NCI-H2081 treated with DMSO at 0.1 percent for 48 hours (cell line): ENCODE data around the gene CLMN.
"Not testable (repeated sequence)": the region's sequence is repeated elsewhere in the genome, so short reads cannot be mapped to it uniquely, and the experiment has no call there.

Experiments
- DNase-seq: peaks from one replicate; lab custom pipeline; 2025; lab: John Stamatoyannopoulos, UW

CLMN gene

DNA sequence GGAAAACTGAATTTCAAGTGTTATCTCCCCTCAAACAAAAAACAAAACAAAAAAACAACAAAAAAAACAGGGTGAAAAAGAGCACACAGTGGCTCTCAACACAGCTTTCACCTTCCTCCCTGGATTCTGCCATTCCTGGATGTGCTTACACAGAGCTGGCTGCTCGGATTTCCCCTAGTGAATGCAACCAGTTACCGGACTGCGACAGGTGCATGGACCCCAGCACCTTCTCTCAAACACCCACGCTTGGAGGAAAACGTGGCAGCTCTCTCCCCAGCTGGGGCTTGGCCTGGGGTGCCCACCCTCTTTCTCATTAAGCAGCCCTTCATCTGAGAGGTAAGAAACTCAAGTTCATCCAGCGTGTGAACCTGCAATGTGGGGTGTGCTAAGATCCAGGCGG is 128.9 kb downstream of the CLMN start:
- DNase-seq = no peak

DNA sequence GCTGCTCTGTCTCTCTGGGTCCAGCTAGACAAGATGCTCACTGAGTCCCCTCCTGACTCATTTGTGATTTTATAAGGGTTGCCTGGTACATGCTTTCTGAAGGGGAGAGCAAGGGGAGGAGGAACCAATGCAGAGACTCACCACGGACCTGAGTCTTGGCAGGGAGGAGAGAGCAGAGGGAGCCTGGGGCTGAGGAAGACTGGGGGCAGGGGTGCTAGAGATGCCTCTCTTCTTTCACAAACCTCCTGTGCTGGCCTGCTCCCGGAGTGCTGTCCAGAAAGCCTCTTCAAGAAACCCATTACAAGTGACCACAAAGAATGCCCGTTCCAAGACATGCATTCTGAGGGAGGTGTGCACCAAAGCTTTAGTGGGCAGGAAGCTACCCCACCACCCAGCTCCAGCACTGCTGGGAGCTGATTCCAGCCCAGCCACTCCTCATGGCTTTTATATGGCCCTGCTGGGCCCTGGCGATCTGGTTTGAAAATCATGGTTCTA is 129.3 kb downstream of the CLMN start:
- DNase-seq = no peak

DNA sequence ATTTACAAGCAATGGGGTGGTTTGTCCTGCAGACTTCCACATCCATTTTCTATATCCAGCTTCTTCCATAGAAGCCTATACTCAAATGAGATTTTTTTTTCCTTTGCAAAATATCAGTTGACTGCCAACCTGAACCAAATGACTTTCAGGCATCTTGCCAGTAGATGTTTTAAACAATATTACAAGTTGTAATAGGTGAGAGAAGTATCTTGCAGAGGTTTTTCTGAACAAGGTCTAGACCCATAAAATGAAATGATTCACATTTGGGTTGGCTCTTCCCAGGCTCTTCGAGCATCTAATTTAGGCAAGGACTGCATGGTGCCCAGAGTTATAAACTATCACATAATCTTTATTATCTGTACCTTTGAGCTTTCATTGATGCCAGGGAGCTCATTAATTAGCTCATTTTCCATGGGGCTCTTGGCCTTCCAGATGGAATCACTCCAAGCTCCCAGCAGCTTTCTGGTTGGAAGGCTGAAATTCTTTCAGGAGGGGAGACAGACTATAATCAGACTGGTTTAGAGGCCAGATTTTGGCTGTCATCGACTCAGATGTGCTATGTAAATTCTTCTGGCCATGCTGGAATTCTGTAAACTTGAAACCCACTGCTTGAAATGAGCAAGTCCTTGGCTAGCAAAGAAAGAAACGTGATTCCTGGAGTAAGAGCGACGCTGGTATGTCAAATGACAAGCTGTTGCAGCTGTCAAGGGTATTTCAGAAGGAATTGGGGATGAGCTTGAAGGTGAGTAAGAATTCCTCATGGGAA is 130.2 kb downstream of the CLMN start:
- DNase-seq = no peak

DNA sequence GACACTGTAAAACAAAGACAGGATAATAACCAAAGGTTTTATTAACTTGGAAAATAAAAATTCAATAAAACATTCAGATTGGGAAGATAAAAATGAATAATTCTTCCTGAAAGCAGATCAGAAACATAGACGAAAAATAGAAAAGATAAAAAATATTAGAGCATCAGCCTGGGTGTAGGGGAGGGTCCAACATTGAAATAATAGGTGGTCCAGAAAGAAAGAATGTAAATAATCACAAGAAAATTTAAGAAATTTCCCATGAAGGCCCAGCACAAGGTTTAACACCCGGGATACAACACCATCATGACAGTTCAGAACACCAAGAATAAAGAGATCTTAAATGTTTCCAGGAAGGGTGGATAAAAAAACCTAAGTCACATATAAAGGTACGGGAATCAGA is 131.3 kb downstream of the CLMN start:
- no peak for DNase-seq

DNA sequence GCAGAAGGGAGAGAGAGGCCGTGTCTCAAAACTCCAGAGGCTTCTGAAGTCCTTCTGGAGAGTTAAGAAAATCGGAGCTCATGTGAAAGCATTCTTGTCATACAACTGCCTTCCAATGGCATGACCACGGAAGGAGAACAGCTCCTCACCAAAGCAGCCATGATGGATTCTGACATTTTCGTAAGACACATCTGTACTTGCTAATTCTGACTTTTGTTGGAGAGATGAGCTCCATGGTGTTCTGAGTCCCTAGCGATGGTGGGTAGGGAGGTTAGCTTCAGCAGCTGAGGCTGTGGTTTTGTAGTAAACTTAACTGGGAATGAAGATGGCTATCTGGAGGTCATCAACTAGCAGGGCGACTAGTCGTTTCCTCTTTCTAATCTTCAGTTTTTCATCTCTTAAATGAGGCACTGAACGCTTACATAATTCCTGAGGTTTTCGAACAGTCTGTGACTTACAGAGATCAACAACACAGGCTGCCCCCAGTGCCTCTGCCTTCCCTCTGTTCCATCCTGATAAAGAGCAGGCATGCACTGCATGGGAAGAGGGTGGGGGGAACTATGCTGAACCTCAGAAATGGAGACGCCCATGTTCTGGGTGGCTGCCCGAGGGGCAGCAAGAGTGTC is 133.8 kb downstream of the CLMN start:
- no peak for DNase-seq

DNA sequence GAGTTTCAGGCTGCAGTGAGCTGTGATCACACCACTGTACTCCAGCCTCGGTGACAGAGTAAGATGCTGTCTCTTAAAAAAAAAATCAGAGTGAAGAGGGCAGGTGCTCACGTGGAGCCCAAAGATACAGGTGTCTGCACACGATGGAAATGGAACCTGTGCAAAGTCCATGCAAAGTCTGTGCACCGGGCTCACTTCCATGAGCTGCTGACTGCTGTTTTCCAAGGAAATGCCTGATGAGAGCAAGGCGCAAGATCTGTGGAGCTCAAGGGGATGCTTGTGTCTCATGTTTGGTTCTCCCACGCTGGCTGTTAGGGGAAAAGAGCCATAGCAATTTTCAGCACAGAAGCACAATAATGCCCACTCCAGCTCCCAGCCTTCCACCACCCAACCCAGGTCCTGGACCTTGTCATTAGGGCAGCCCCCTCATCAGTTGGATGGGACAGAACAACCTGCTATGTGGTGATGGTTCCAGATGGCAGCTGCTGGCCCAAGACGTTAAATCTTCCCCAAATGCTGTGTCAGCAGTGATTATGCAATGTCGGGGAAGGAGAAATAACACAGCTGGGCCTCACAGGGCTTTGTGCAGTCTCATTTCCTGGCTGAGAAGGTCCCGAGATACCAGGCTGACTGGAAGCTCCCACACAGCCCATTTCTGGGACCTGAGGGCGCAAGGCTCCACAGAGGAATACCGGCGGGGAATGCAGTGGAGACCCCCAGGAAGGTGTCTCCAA is 134.5 kb downstream of the CLMN start:
- DNase-seq = no peak

DNA sequence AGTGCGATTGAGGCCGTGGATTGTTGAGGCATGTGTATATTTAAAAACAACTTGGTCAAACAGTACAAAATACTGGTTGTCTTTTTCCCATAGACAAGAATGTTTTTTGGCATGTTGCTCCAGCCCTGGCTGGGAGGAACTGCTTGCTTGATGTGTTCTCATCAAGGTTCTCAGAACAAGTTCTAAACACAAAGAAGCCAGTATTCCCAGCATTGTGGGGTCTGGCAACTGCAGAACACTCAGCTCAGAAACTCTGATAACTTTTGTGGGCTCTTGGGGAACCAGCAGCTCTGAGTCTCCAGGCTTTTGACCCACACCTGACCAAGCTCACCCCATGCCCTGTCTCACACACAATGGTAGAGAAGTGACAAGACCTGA is 135.3 kb downstream of the CLMN start:
- no peak for DNase-seq

DNA sequence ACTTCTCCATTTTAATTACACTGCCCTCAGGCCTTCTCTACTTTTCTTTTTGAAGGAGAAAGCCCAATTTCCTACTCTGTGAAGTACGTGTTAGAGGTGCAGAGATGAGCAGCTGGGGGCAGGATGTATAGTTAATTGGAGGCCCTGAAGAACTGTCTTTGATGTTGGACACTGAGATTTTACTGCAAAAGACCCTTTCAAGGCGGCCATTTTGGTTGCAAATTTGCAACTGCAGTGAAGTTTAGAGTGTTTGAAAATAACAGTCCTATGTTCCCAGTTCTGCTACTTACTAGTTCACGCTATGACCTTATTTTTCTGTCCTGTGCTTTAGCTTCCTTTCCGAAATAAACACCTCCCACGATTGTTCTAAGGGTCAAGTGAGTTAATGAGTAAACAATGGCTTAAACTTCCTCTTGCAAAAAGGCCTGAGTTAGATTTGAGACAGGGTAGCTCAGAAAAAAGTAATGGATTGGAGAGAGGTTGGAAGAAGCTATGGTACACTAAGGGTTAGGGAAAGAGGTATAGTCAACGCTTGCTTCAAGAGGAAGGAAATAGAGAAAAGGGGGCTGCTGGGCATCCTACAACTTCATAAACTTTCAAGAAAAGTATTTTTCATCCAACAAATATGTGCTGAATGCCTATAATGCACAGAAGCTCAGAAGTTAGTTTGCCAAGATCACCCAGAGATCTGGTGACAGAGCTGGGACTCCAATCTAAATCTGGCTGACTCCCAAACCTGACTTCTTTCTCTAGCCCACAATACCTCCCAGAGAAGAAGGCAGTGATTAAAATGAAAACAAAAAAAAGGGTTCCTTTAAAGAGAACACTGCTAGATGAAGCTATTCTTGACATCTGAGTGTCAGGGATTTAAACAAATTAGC is 135.9 kb downstream of the CLMN start:
- no peak for DNase-seq

DNA sequence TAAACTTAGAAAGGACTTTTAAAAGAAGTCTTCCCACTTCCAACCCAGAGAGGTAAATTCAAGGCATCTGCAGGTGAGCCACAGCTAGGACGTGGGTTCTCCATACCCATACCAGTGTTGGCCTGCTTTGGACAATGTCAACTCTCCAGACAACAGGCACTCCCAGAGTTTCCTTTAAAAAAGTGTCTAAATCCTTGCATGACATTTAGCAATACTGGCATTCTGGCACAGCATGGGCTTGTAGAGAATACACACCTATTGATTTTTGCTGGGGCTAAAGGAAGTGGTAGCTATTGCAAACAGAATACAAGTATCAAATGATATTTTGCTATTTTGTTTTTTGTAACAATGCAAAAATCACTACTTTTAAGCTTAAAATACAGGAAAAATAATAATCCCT is 136.6 kb downstream of the CLMN start:
- no peak for DNase-seq

DNA sequence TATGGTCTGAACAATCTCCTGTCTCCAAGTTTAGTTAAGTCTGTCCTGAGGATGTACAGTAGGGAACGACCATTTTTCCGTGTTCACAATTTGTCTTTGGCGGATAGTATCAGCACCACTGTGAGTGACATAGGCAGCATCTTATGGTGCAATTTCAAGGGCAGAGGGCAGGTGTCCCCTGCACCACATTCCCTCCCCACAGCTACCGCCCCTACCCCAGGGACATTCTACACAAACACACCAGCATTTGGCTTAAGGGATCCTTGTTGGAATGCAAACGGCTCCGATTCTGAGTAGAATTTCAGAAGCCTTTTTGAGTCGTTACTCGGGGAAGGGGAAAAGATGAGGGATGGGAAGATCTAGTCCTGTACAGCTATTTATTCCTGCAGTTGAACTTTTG is 137.3 kb downstream of the CLMN start:
- DNase-seq = no peak

DNA sequence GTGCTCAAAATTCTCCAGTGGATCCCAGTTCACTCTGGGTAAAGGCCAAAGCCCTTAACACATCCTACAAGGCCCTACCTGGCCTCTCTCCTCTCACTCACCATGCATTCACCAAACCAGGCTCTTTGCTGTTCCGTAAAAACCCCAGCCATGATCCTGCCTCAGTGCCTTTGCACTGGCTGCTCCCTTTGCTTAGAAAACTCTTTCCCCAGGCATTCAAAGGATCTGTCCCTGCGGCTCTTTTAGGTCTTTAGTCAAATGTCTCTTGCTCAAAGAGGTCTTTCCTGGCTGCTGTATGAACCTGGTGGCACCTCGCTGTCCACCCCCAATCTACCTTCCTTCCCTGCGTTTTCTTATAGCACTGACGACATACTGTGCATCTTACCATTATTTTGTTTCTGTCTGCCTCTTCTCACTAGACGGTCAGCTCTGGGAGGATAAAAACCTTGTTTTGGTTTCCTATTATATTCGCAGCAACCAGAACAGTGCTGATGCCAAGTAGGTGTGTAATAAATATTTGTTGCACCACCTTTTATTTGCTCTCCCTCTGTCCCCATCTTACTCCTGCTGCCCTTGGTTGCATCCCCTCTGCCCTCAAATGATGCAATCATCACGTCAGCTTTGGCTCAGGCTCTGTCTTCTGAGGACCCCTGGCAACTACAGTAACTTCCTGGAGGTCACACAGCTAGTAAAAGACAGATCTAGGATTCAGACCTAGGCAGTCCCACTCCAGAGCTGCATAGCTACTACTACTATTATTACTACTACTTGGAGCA is 138.6 kb downstream of the CLMN start:
- no peak for DNase-seq

DNA sequence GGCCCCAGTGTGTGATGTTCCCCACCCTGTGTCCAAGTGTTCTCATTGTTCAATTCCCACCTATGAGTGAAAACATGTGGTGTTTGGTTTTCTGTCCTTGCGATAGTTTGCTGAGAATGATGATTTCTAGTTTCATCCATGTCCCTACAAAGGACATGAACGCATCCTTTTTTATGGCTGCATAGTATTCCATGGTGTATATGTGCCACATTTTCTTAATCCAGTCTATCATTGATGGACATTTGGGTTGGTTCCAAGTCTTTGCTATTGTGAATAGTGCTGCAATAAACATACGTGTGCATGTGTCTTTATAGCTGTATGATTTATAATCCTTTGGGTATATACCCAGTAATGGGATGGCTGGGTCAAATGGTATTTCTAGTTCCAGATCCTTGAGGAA is 144.0 kb downstream of the CLMN start:
- not testable (repeated sequence) for DNase-seq

DNA sequence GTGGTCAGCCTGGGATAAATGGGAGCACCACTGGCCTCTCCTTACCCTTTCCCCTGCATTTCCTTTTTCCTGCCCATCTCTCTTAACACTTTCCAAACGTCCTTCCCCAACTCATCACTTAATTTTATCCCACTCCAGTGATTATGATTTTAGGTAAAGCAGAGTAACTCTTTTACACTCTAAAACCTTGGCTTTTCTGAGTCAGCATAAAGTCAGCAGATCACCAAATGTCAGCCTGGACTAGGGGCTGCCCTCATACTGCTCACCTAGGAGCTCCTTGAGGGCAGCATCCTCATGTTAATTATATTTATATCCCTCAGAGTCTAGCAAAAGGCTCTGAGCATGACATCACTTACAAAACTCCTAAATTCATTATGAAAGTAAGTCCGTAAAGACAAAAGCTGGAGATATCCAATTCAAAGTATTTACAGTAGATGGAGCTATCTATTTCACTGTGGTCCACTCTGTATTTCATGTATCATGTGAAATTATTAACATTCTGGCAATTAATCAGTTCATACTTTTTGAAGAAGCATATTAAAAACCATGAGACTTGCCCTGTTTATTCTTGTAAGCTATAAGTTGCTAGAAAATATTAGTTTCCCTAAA is 145.4 kb downstream of the CLMN start:
- no peak for DNase-seq

DNA sequence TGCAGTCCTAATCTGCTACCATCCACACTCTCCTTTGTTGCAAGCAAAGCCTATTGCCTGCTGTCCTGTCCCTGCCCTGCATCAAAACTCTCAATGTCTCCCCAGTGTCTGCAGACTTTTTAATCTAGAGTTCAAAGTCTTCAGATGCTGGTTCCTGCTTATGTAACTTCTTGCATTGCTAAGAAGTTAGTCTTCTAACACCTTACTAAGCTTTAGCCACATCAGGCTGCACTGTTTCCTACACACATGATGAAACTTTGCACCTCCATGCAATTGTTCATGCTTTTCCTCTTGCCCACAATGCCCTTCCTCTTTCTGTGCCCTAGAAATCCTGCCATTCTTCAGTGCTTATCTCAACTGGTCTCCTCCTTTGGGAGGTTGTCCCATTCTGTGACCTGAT is 146.2 kb downstream of the CLMN start:
- DNase-seq = no peak

DNA sequence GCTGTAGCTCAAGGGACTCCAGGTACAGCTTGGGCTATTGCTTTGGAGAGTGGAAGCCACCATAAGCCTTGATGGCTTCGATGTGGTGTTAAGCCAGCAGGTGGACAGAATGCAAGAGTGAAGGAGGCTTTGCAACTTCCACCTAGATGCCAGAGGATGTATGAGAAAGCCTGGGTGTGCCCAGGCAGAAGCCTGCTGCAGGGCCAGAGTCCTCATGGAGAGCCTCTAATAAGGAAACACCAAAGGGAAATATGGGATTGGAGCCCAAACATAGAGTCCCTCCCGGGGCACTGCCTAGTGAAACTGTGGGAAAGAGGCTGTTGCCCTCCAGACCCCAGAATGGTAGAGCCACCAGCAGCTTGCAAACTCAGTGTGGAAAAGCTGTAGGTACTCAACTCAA is 152.5 kb downstream of the CLMN start:
- DNase-seq = no peak

DNA sequence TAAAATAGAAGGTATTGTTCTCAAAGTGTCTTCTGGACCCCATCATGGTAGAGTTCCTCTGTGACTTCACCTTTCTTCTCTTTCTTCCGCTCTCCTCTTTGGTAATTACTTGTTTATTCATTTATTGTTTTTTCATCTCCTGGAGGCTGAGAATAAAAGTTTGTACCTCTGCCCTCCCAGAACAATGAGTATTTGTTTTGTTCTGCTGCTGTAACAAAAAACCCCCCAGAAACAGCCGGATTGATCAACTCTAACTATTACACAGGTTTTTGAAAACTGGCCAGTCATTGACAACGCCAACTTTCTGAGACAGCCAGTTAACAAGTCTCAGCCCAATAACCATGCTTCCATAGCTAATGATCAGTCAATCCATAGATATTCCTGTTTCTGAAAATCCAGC is 154.2 kb downstream of the CLMN start:
- DNase-seq = no peak

DNA sequence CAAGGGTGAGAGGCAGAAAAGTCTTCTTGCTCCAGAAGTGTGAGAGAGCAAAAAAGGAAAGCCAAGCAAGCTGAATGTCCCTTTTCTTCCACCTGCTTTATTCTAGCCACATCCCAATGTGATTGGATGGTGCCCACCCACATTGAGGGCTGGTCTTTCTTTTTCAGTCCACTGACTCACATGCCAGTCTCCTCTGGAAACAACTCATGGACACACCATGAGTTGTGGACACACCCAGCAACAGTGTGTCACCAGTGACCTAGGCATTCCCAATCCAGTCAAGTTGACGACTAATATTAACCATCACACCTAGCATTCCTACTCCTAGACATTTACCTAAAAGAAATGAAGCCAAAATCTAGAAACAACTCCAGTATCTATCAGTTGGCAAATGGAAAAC is 155.2 kb downstream of the CLMN start:
- no peak for DNase-seq

DNA sequence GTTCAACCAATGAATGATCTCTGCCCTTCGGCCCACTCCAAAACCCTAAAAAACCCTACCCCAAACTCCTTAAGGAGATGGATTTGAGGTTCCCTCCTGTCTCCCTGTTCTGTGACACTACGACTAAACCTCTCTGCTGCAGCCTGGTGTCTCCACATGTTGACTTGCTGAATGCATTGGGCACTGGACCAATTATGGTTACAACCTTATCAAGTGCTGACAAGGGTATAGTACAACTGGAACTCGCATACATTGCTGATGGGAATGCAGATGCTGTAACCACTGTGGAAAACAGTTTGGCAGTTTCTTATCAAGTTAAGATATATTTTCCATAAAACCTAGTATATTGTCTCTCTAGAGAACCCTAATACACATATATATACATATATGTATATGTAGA is 156.0 kb downstream of the CLMN start:
- DNase-seq = no peak

DNA sequence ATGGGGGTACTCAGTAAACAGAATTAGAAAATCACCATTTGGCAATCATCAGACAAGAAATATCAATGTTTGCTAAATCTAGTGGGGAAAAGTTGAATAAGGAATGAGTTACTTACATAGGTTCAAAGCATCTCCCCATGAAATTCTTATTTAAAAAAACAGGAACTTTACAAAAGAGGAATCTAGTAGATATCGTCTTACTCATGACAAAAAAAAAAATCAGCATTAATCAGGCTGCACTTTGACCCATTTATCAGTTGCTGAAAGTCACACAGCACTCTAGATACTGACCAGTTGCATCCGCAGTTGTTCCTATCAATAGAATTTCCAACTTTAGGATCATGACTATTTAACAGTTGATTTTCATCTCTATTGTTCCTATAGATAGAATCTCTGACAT is 156.6 kb downstream of the CLMN start:
- DNase-seq = no peak

DNA sequence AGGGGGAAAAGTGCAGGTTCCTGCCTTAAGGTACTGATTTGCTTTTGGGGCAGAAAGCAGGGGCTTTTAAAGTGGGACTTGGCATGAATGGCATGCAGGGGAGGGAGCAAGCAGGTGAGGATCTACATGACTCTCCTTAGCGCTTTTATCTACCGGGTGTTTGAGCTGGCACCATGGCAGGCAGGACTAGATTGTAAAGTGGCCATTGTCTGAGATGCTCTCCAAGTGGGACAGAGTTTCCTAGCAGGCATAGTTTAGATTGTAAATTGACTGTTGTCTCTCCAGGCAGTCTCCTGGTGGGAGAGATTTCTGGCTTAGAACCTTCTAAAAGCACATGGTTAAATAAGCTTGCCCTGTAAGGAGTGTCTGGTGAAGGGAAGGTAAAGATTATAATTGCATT is 157.1 kb downstream of the CLMN start:
- DNase-seq = no peak
